GM12878 (cell line): ENCODE measurements around the gene FBXW9. TPM values are rescaled to one million over a fixed set of nuclear protein-coding genes. Genes with fewer than 3 reads are reported as not detected.

Source experiments
- DPF2 ChIP-seq: fragments of 450-650 bp; IDR thresholded peaks from 2 replicates; pipeline ENCODE4 v1.6.1; 2017; ENCODE audit warnings: mild to moderate bottlenecking
- IKZF1 ChIP-seq: fragments of 450-650 bp; conservative IDR thresholded peaks from 2 replicates; pipeline ENCODE4 v1.6.1; 2017; ENCODE audit warnings: antibody characterized with exemption, mild to moderate bottlenecking
- IKZF2 ChIP-seq, 2 experiments: fragments of 450-650 bp; IDR thresholded peaks; 2 replicates each; pipeline ENCODE4 v1.6.1; 2017; ENCODE audit warnings: mild to moderate bottlenecking in 2 of 2, moderate library complexity in 2 of 2
- JUNB ChIP-seq: IDR thresholded peaks from 2 replicates; pipeline ENCODE4 v1.6.1; 2016; ENCODE audit warnings: antibody characterized with exemption, mild to moderate bottlenecking
- KLF5 ChIP-seq: fragments of 450-650 bp; IDR thresholded peaks from 2 replicates; pipeline ENCODE4 v1.6.1; 2014; ENCODE audit warnings: mild to moderate bottlenecking; ENCODE audit not compliant: partially characterized antibody
- MTA3 ChIP-seq: IDR thresholded peaks from 2 replicates; pipeline ENCODE4 v1.6.1; 2012; ENCODE audit warnings: low read length, inconsistent platforms, borderline replicate concordance
- MYB ChIP-seq: fragments of 150-350 bp; IDR thresholded peaks from 2 replicates; pipeline ENCODE4 v1.6.1; 2014; ENCODE audit warnings: mild to moderate bottlenecking, low read depth, low read length, borderline replicate concordance
- NFYB ChIP-seq: IDR thresholded peaks from 2 replicates; pipeline ENCODE4 v1.6.1; 2011; ENCODE audit warnings: low read depth, mild to moderate bottlenecking, low read length, improper control_type of control experiment, moderate library complexity; ENCODE audit not compliant: insufficient read depth
- NRF1 ChIP-seq: conservative IDR thresholded peaks from 2 replicates; pipeline ENCODE4 v1.6.1; 2011; ENCODE audit warnings: mild to moderate bottlenecking, low read depth, low read length, improper control_type of control experiment
- RB1 ChIP-seq: fragments of 450-650 bp; formaldehyde crosslinking; IDR thresholded peaks from 2 replicates; pipeline ENCODE4 v1.6.1; 2017; ENCODE audit warnings: mild to moderate bottlenecking, borderline replicate concordance
- RBBP5 ChIP-seq: fragments of 200-600 bp; sonication (generic); conservative IDR thresholded peaks from 2 replicates; pipeline ENCODE4 v1.6.1; 2016
- RCOR1 ChIP-seq: conservative IDR thresholded peaks from 2 replicates; pipeline ENCODE4 v1.6.1; 2012; ENCODE audit warnings: low read depth, low read length, improper control_type of control experiment
- SIN3A ChIP-seq: IDR thresholded peaks from 2 replicates; pipeline ENCODE4 v1.6.1; 2012; ENCODE audit warnings: low read depth, low read length, improper control_type of control experiment
- SRF ChIP-seq, 2 experiments: IDR thresholded peaks; 2 replicates each; pipeline ENCODE4 v1.6.1; 2011; ENCODE audit warnings: low read depth in 2 of 2, low read length in 2 of 2, mild to moderate bottlenecking in 1 of 2, moderate library complexity in 1 of 2
- STAT3 ChIP-seq: IDR thresholded peaks from 2 replicates; pipeline ENCODE4 v1.6.1; 2011; ENCODE audit warnings: low read depth, low read length, improper control_type of control experiment
- TCF7 ChIP-seq: IDR thresholded peaks from 2 replicates; pipeline ENCODE4 v1.6.1; 2014; ENCODE audit warnings: antibody characterized with exemption, borderline replicate concordance
- ZBED1 ChIP-seq: IDR thresholded peaks from 2 replicates; pipeline ENCODE4 v1.6.1; 2016; ENCODE audit warnings: borderline replicate concordance
- polyA plus RNA-seq, 11 experiments: library from polyadenylated mRNA; depleted of rRNA in 4 of 11; unstranded in 6 of 11; stranded (reverse) in 5 of 11; fragments of >200 nt; fragmentation: Nextera tagmentation in 4 of 11; fragmentation: Illumina TruSeq in 1 of 11; extraction: Ambion mirVana in 4 of 11; extraction: Trizol in 1 of 11; gene quantifications; 1 replicate in 1 of 11; 2 replicates in 10 of 11; pipeline versions ENCODE4 v1.2.1 to v1.2.3, GENCODE V29; 2011 to 2016; ENCODE audit warnings: inconsistent platforms in 2 of 11, missing spikeins in 2 of 11, low read depth in 1 of 11
- total RNA-seq, 4 experiments: library from RNA; depleted of rRNA in 3 of 4; stranded (reverse); fragments of >200 nt in 3 of 4; fragmentation: Illumina TruSeq in 1 of 4; extraction: Trizol in 1 of 4; gene quantifications; 2 replicates each; pipeline versions ENCODE4 v1.2.1 to v1.2.3, GENCODE V29; 2013 to 2021
- TF ChIP-seq, protein P1 (sequence below): fragments of 150-350 bp; IDR thresholded peaks from 2 replicates; pipeline ENCODE4 v1.6.1; 2016; ENCODE audit warnings: low read depth, low read length
- TF ChIP-seq, protein P2 (sequence below): fragments of 450-650 bp; IDR thresholded peaks from 2 replicates; pipeline ENCODE4 v1.6.1; 2017; ENCODE audit warnings: borderline replicate concordance
- TF ChIP-seq, protein P3 (sequence below): fragments of 450-650 bp; IDR thresholded peaks from 2 replicates; pipeline ENCODE4 v1.6.1; 2017; ENCODE audit warnings: mild to moderate bottlenecking, low read depth, inconsistent platforms; ENCODE audit not compliant: poor library complexity, severe bottlenecking
- TF ChIP-seq, protein P4 (sequence below): fragments of 450-650 bp; formaldehyde crosslinking; IDR thresholded peaks from 2 replicates; pipeline ENCODE4 v1.4.0; 2022; ENCODE audit warnings: mild to moderate bottlenecking, moderate library complexity

Gene FBXW9
- total and polyA plus RNA-seq, 10 of the 15 experiments (the other 5 are each of a cell fraction or from before 2014, with no cell fraction given): 0.21 to 14.8 (median 7.3) TPM

DNA sequence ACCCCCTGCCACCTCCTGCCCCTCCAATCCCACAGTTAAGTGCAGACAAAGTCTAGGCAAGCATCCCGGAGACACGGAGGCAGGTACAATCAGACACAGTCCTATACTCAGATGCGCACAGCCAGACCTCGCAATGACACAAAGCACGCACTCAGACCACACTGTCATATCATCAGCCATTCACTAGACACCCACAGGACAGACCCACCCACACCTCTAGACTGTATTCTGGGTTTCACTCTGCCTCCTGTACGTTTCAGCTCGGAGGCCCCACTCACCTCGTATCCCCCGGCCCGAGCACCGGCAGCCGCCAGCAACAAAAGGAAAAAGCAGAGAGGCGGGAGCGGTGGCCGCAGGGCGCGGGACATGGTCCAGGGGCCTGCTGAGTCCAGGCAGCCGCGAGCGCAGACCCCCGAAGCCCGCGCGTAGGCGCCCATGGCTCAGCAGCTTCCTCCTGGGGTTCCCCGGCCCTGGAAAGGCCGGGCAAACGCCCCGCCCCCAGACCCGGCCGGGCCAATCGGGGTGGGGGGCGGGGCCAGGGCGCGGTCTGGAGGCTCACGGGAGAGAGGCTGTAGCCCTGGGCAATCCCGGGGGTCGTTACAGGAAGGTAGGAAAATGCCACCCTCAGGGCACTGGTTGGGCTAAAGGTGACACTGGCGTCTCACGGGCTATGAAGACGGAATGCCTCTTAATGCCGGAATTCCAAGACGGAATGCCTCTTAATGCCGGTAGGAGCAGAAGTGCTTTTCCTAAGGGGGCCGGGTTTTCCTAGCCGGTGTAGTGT, 30.0 kb downstream of the FBXW9 start, which contains the start of the genes MAN2B1 and WDR83 (continued):
- TF ChIP-seq, protein P1, sequence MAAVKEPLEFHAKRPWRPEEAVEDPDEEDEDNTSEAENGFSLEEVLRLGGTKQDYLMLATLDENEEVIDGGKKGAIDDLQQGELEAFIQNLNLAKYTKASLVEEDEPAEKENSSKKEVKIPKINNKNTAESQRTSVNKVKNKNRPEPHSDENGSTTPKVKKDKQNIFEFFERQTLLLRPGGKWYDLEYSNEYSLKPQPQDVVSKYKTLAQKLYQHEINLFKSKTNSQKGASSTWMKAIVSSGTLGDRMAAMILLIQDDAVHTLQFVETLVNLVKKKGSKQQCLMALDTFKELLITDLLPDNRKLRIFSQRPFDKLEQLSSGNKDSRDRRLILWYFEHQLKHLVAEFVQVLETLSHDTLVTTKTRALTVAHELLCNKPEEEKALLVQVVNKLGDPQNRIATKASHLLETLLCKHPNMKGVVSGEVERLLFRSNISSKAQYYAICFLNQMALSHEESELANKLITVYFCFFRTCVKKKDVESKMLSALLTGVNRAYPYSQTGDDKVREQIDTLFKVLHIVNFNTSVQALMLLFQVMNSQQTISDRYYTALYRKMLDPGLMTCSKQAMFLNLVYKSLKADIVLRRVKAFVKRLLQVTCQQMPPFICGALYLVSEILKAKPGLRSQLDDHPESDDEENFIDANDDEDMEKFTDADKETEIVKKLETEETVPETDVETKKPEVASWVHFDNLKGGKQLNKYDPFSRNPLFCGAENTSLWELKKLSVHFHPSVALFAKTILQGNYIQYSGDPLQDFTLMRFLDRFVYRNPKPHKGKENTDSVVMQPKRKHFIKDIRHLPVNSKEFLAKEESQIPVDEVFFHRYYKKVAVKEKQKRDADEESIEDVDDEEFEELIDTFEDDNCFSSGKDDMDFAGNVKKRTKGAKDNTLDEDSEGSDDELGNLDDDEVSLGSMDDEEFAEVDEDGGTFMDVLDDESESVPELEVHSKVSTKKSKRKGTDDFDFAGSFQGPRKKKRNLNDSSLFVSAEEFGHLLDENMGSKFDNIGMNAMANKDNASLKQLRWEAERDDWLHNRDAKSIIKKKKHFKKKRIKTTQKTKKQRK: no peak
- TF ChIP-seq SRF (IDR thresholded peaks at IDR 0.05; ENCODE audit: low read depth in 2 of 2, low read length in 2 of 2) (0 out of 4 replicates have a peak, but pooled peaks of 1 of the 2 experiments have one; percentile 39), TCF7 (no peak), IKZF1 (peak; percentile 69), STAT3 (no peak), DPF2 (peak; percentile 52; the same call in 1 of the 2 replicates), MTA3 (no peak; the same call in 1 of the 2 replicates), RCOR1 (no peak), RBBP5 (no peak), JUNB (no peak), ZBED1 (no peak), MYB (no peak), KLF5 (no peak), NRF1 (no peak), IKZF2 (IDR thresholded peaks at IDR 0.05) (peak; percentile 14 to 19; a peak in 1 of 4 replicates), SIN3A (no peak), NFYB (peak; percentile 78), RB1 (no peak)
- TF ChIP-seq, protein P2, sequence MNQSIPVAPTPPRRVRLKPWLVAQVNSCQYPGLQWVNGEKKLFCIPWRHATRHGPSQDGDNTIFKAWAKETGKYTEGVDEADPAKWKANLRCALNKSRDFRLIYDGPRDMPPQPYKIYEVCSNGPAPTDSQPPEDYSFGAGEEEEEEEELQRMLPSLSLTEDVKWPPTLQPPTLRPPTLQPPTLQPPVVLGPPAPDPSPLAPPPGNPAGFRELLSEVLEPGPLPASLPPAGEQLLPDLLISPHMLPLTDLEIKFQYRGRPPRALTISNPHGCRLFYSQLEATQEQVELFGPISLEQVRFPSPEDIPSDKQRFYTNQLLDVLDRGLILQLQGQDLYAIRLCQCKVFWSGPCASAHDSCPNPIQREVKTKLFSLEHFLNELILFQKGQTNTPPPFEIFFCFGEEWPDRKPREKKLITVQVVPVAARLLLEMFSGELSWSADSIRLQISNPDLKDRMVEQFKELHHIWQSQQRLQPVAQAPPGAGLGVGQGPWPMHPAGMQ: no peak
- TF ChIP-seq, protein P3, sequence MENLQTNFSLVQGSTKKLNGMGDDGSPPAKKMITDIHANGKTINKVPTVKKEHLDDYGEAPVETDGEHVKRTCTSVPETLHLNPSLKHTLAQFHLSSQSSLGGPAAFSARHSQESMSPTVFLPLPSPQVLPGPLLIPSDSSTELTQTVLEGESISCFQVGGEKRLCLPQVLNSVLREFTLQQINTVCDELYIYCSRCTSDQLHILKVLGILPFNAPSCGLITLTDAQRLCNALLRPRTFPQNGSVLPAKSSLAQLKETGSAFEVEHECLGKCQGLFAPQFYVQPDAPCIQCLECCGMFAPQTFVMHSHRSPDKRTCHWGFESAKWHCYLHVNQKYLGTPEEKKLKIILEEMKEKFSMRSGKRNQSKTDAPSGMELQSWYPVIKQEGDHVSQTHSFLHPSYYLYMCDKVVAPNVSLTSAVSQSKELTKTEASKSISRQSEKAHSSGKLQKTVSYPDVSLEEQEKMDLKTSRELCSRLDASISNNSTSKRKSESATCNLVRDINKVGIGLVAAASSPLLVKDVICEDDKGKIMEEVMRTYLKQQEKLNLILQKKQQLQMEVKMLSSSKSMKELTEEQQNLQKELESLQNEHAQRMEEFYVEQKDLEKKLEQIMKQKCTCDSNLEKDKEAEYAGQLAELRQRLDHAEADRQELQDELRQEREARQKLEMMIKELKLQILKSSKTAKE: no peak
- TF ChIP-seq, protein P4, sequence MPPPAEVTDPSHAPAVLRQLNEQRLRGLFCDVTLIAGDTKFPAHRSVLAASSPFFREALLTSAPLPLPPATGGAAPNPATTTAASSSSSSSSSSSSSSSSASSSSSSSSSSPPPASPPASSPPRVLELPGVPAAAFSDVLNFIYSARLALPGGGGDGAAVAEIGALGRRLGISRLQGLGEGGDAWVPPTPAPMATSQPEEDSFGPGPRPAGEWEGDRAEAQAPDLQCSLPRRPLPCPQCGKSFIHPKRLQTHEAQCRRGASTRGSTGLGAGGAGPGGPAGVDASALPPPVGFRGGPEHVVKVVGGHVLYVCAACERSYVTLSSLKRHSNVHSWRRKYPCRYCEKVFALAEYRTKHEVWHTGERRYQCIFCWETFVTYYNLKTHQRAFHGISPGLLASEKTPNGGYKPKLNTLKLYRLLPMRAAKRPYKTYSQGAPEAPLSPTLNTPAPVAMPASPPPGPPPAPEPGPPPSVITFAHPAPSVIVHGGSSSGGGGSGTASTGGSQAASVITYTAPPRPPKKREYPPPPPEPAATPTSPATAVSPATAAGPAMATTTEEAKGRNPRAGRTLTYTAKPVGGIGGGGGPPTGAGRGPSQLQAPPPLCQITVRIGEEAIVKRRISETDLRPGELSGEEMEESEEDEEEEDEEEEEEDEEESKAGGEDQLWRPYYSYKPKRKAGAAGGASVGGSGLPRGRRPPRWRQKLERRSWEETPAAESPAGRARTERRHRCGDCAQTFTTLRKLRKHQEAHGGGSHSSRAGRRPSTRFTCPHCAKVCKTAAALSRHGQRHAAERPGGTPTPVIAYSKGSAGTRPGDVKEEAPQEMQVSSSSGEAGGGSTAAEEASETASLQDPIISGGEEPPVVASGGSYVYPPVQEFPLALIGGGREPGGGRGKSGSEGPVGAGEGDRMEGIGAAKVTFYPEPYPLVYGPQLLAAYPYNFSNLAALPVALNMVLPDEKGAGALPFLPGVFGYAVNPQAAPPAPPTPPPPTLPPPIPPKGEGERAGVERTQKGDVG (CRISPR knock-in tag): no peak
